GM18870 (cell line): ENCODE data around the gene PDXK.

ENCODE experiments used
- ATAC-seq: cut with Tn5 transposase; IDR thresholded peaks from one replicate; pipeline ENCODE4 v1.9.1; 2021; ENCODE audit warnings: moderate library complexity; ENCODE audit not compliant: unreplicated experiment

Gene PDXK

DNA sequence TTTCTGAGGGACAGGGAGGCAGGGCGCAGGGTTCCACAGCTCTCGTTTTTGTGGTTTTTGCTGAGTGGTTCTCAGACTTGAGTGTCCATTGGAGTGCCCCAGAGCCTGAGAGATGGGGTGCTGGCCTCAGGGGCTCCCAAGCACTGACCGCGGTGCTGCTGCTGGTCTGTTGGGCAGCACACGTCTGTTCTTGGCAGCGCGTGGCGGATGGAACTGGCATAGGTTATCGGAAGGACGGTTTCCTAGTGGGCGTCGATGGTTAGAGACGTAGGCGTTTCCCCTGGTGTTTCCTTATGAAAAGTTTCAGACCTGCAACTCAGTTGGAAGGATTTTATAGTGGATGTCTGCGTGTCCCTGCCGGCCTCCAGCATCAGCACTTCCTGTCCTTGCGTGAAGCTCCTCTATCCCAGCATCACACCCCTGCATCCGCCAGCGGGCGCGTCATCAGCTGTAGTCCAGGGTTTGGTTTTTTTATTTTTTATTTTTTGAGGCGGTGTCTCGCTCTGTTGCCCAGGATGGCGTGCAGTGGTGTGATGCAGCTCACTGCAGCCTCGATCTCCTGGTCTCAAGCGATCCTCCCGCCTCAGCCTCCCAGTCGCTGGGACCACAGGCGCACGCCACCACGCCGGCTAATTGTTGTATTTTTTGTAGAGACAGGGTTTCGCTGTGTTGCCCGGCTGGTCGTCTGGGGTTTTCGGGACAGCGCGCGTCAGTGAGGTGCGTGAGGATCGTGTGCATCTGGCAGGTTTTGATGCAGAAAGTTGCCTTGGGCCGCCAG is 82.3 kb downstream of the PDXK start:
- no peak for ATAC-seq

DNA sequence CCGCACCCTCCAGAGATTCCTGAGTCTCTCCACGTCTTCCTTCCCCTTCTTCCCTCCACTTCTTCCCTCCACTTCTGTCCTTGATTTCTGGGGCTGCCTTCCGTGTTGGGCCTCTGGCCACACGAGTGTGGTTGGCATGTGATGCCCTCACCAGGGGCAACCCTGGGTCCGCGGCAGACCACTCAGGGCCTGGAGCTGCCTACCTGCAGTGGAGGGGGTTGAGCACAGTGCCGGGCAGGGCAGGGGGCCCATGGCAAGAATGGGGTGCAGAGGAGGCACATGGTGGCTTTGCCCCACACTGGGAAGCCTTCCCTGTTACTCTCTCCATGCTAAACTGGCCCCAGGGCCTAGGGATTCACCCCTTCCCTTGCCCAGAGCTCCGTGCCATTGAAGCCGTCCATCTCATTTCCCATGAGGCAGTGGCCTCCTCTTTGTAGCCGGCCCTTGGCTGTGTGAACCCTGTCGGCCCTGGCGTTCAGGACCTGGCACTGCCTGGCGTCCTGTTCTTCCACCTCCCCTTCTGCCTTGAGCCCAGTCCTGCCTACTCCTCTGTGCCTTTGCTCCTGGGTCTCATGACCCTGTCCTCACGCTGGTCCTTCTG is 83.9 kb downstream of the PDXK start:
- no peak for ATAC-seq

- no peak for ATAC-seq
Observed at GRCh38 chr21:43803558-43804300, 84.8 kb downstream of the PDXK start.

DNA sequence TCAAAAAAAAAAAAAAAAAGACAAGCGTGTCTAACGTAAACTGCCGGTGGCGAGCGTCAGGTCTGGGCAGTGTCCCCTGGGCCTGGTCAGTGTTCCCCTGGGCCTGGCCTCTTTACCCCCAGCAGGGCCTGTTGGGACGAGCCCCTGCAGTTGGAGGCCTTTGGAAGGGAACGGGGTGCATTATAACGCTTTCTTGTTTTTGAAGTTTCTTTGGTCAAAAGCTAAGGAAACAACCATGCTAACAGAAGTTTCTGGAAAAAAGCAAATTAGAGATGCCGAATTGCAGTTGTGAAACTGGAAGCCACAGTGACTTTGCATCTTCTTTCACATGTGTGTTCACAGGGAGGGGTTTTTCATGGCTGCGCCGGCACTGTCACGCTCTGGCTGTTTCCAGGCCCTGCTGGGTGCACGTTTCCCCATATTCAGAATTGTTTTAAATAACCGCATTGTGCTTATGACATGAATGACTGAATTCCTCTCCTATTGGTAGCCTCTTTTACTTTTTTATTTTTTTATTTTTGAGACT is 86.4 kb downstream of the PDXK start:
- peak; percentile 85 for ATAC-seq

GRCh38 chr21:43806017-43806710 is 87.2 kb downstream of the PDXK start:
- no peak for ATAC-seq

DNA sequence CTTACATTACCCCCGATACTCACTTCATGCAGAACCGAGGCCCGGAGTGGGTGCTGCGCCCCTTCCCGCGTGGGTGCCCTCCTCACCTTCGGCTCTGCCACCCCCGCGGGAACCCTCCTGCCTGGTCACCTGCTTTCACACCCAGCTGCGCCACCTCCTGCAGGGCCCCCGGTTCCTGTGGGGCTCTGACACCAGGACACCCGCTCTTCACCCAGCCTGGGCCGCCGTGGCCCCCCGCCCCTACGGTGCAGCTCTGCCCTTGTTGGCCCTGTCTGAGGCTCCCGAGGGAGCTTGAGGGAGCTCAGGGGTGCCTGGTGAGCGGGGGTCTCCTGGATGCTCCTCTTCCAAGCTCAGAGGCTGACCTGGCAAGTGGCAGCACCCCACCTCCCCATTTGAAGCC is 89.4 kb downstream of the PDXK start:
- no peak for ATAC-seq

DNA sequence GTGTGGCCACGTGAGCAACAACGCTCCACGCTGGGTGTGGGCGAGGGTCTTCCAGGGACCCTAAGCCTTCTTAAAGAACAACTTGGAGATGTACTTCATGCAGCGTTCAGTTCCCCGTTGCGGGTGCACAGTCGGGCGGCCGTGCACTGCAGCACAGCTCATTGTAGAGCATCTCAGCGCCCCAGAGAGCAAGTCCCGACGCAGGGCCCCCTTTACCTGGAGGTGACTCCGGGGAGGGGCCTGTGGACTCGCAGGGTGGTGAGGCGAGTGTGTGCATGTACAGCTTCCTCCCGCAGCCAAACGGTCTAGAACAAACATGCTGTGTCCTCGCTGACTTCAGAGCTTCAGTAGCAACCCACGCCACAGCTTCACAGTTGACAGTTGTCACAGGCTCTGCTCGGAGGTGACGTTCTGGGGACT is 89.9 kb downstream of the PDXK start:
- ATAC-seq, result no peak

DNA sequence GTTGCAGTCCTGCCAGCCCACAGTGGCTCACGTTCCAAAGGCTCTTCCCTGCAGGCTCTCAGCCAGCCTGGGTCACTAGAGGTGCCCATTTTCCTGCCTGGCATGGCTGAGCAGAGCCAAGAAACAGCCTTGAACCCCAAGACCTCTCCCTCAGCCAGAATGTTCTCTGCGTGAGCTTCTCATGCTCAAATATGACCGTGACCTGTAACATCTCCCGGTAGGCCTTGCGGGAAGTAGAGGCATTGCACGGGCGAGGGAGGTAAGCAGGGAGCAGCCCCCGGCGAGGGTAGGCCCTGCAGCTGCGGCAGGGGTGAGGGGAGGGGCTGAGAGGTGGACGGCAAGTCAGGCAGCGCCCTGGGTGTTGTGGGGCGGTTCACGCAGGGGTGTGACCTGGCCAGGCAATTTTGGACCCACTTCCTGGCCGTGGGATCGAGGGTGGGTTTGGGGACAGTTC is 90.4 kb downstream of the PDXK start:
- no peak for ATAC-seq

DNA sequence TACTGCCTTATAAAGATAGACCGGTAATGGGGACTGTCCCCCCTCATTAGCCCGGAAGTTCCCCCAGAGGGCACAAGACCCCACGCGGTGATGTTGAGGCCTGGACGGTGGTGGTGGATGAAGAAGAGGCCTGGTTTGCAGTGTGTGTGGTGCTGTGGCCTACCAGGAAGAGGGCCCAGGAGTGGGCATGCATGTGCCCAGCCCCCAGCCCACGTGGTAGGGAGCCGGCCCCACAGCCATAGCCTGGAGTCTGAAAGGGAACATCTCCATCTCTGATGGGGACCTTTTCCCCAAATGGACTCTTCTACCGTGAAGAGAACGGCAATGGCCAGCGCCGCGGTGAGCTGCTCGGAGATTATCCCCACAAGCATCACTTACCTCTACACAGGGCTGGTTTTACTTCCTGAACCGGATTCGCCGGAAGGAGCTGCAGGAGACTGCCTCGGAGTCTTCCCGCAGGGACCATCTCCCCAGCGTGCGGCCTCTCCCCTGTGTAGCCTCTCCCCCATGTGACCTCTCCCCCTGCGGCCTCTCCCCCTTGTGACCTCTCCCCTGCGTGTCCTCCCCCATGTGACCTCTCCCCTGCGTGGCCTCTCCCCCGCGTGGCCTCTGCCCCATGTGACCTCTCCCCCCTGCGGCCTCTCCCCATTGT is 91.0 kb downstream of the PDXK start:
- no peak for ATAC-seq

GRCh38 chr21:43810505-43811261 is 91.8 kb downstream of the PDXK start:
- ATAC-seq, result no peak

- ATAC-seq, result no peak
Observed at GRCh38 chr21:43811262-43812105, 92.6 kb downstream of the PDXK start.
